SK-N-SH (cell line): Measurements from ENCODE around the gene GLIS1.

Source experiments
- CTCF ChIP-seq: fragments of 200-600 bp; sonication (generic); IDR thresholded peaks from 2 replicates; pipeline ENCODE4 v1.6.1; 2017; ENCODE audit warnings: antibody characterized with exemption, mild to moderate bottlenecking, moderate library complexity
- EZH2phosphoT487 ChIP-seq: fragments of 200-600 bp; sonication (generic); IDR thresholded peaks from 2 replicates; pipeline ENCODE4 v1.6.1; 2017; ENCODE audit warnings: low read depth, mixed run types, mild to moderate bottlenecking, antibody characterized with exemption, moderate library complexity, borderline replicate concordance
- FOXJ3 ChIP-seq: sonication (generic); formaldehyde crosslinking; IDR thresholded peaks from 2 replicates; pipeline ENCODE4 v1.5.1; 2020; ENCODE audit warnings: mild to moderate bottlenecking, missing genetic modification reagents
- JUND ChIP-seq: IDR thresholded peaks from 2 replicates; pipeline ENCODE4 v1.4.0; 2012
- NRF1 ChIP-seq: IDR thresholded peaks from 2 replicates; pipeline ENCODE4 v1.6.1; 2012; ENCODE audit warnings: low read depth, mild to moderate bottlenecking, low read length
- POLR2AphosphoS5 ChIP-seq: IDR thresholded peaks from 2 replicates; pipeline ENCODE4 v1.6.1; 2012; ENCODE audit warnings: low read depth, low read length
- RAD21 ChIP-seq: IDR thresholded peaks from 2 replicates; pipeline ENCODE4 v1.6.1; 2012; ENCODE audit warnings: mild to moderate bottlenecking, low read length
- RCOR1 ChIP-seq: fragments of 150-350 bp; IDR thresholded peaks from 2 replicates; pipeline ENCODE4 v1.6.1; 2017; ENCODE audit warnings: antibody characterized with exemption, low read length
- REST ChIP-seq: IDR thresholded peaks from 2 replicates; pipeline ENCODE4 v1.6.1; 2012; ENCODE audit warnings: mild to moderate bottlenecking, low read depth, low read length, moderate library complexity
- SIN3A ChIP-seq: IDR thresholded peaks from 2 replicates; pipeline ENCODE4 v1.6.1; 2012; ENCODE audit warnings: low read depth, mild to moderate bottlenecking, low read length, moderate library complexity, borderline replicate concordance
- SMC3 ChIP-seq: IDR thresholded peaks from 2 replicates; pipeline ENCODE4 v1.6.1; 2012; ENCODE audit warnings: low read depth, low read length, improper control_type of control experiment
- TAF1 ChIP-seq: IDR thresholded peaks from 2 replicates; pipeline ENCODE4 v1.6.1; 2012; ENCODE audit warnings: low read depth, mild to moderate bottlenecking, low read length, moderate library complexity, borderline replicate concordance
- USF2 ChIP-seq: fragments of 150-350 bp; IDR thresholded peaks from 2 replicates; pipeline ENCODE4 v1.6.1; 2017; ENCODE audit warnings: antibody characterized with exemption, low read length, low read depth, borderline replicate concordance
- YY1 ChIP-seq: IDR thresholded peaks from 2 replicates; pipeline ENCODE4 v1.4.0; 2012; ENCODE audit warnings: low read depth, mild to moderate bottlenecking

GRCh38 chr1:53482441-53483153, 256.4 kb downstream of the GLIS1 start:
- TF ChIP-seq REST (no peak), JUND (no peak), POLR2AphosphoS5 (no peak), CTCF (no peak), TAF1 (no peak), FOXJ3 (CRISPR knock-in tag) (no peak), YY1 (no peak), SMC3 (no peak), SIN3A (no peak), USF2 (no peak), NRF1 (no peak), EZH2phosphoT487 (no peak), RCOR1 (no peak), RAD21 (no peak)
